ENCODE measurements around the gene NKX2-3. TPM values are rescaled to one million over a fixed set of nuclear protein-coding genes. Genes with fewer than 3 reads are reported as not detected.

Gene NKX2-3
- total RNA-seq, 1 donor from 2014 or later = not detected

DNA sequence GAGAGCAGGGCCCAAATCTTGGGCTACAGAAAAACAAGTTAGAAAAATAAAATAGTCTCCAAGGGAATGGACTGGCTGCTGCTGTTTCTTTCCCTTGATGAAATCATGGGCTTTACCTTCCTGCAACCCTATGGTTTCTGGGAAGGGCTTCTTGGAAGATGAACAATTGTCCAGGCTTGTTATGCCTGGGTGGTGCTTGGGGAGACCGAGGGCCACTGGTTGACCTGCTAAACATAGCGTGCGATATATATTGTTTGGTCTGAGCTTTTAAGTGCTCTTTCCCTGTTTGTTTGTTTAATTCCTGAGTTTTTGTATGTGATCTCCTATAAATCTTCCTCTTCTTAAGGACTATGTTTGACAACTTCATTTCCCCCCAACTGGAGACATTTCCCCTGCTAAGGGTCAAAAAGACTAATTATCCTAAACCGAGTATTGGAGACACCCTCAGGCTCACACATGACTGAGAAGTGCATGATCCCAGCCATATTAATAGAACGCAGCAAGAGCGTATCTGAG lies 49.6 kb downstream of the NKX2-3 start:
- H3K27me3 ChIP-seq (ENCODE audit: insufficient read depth, low read length) = peaks cover 15% of the 10 kb centered on the region
- no peak overlapping the region for H2AFZ ChIP-seq (ENCODE audit: low read depth, low read length)

DNA sequence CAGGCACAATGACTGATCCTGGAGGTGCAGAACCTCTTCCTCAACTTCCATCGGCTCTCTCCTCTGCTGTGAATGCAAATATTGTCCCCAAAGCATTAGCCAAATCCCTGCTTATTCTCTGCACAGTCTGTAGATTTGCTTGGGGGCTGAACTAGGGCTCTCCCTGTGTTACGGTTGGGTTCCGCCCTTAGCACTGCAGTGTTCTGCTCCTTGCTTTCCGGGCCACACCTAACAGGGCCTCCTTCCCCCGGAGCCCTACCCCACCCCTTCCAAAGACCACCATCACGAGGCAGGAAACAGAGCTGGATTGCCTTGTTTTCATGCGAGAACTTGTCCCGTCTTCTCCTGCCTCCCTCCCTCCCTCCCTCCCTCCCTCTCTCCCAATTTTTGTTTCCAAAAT lies 50.9 kb downstream of the NKX2-3 start:
- Histone ChIP-seq H3K9ac (ENCODE audit: low read length) (no peak overlapping the region), H4K20me1 (ENCODE audit: insufficient read depth, low read length) (no peaks in the 10 kb centered on the region), H2AFZ (ENCODE audit: low read depth, low read length) (no peak overlapping the region), H3K36me3 (ENCODE audit: insufficient read depth, low read length) (no peaks in the 10 kb centered on the region), H3K4me3 (ENCODE audit: insufficient read depth, low read depth, low read length) (no peak overlapping the region), H3K27me3 (ENCODE audit: insufficient read depth, low read length) (peaks cover 17% of the 10 kb centered on the region), H3K27ac (ENCODE audit: low read depth, low read length) (no peak overlapping the region), H3K4me2 (ENCODE audit: low read length) (no peak overlapping the region), H3K4me1 (ENCODE audit: insufficient read depth, low read length) (no peaks in the 10 kb centered on the region), H3K9me3 (ENCODE audit: insufficient read depth, low read depth, low read length) (no peaks in the 10 kb centered on the region), H3K79me2 (ENCODE audit: insufficient read depth, low read length) (no peaks in the 10 kb centered on the region)
- no peaks in the 10 kb centered on the region for H3K9me3 Mint-ChIP-seq (ENCODE audit: unreplicated experiment)
- no peaks in the 10 kb centered on the region for H3K36me3 Mint-ChIP-seq (ENCODE audit: low read depth, unreplicated experiment)
- no peak overlapping the region for H3K27ac Mint-ChIP-seq (ENCODE audit: unreplicated experiment)
- no peaks in the 10 kb centered on the region for H3K4me1 Mint-ChIP-seq (ENCODE audit: low read depth, unreplicated experiment)
- no peak for FAIRE-seq
- no peak for DNase-seq (ENCODE audit: low read depth)
- TF ChIP-seq, protein P1, sequence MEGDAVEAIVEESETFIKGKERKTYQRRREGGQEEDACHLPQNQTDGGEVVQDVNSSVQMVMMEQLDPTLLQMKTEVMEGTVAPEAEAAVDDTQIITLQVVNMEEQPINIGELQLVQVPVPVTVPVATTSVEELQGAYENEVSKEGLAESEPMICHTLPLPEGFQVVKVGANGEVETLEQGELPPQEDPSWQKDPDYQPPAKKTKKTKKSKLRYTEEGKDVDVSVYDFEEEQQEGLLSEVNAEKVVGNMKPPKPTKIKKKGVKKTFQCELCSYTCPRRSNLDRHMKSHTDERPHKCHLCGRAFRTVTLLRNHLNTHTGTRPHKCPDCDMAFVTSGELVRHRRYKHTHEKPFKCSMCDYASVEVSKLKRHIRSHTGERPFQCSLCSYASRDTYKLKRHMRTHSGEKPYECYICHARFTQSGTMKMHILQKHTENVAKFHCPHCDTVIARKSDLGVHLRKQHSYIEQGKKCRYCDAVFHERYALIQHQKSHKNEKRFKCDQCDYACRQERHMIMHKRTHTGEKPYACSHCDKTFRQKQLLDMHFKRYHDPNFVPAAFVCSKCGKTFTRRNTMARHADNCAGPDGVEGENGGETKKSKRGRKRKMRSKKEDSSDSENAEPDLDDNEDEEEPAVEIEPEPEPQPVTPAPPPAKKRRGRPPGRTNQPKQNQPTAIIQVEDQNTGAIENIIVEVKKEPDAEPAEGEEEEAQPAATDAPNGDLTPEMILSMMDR (IDR thresholded peaks at IDR 0.05; ENCODE audit: insufficient read depth, low read depth, low read length) = no peak
- no peak for TF ChIP-seq EZH2 (IDR thresholded peaks at IDR 0.05; ENCODE audit: insufficient read depth, low read length)
- H3K4me3 Mint-ChIP-seq (ENCODE audit: unreplicated experiment) = no peak overlapping the region
- H3K27me3 Mint-ChIP-seq (ENCODE audit: low read depth, unreplicated experiment) = peaks cover 25% of the 10 kb centered on the region

More for the DNA sequence above, 49.6 kb downstream of the NKX2-3 start:
- DNase-seq (ENCODE audit: low read depth) (no peak), FAIRE-seq (no peak)
- Histone ChIP-seq H3K36me3 (ENCODE audit: insufficient read depth, low read length) (no peaks in the 10 kb centered on the region), H3K4me2 (ENCODE audit: low read length) (no peak overlapping the region), H3K4me1 (ENCODE audit: insufficient read depth, low read length) (no peaks in the 10 kb centered on the region), H3K4me3 (ENCODE audit: insufficient read depth, low read depth, low read length) (no peak overlapping the region), H3K79me2 (ENCODE audit: insufficient read depth, low read length) (no peaks in the 10 kb centered on the region), H3K9me3 (ENCODE audit: insufficient read depth, low read depth, low read length) (no peaks in the 10 kb centered on the region), H3K9ac (ENCODE audit: low read length) (no peak overlapping the region), H4K20me1 (ENCODE audit: insufficient read depth, low read length) (no peaks in the 10 kb centered on the region), H3K27ac (ENCODE audit: low read depth, low read length) (no peak overlapping the region)
- no peaks in the 10 kb centered on the region for H3K4me1 Mint-ChIP-seq (ENCODE audit: low read depth, unreplicated experiment)
- no peak overlapping the region for H3K4me3 Mint-ChIP-seq (ENCODE audit: unreplicated experiment)
- H3K27ac Mint-ChIP-seq (ENCODE audit: unreplicated experiment) = no peak overlapping the region
- H3K36me3 Mint-ChIP-seq (ENCODE audit: low read depth, unreplicated experiment) = no peaks in the 10 kb centered on the region
- peaks cover 37% of the 10 kb centered on the region for H3K27me3 Mint-ChIP-seq (ENCODE audit: low read depth, unreplicated experiment)
- TF ChIP-seq EZH2 (IDR thresholded peaks at IDR 0.05; ENCODE audit: insufficient read depth, low read length) = no peak
- TF ChIP-seq, protein P1 (IDR thresholded peaks at IDR 0.05; ENCODE audit: insufficient read depth, low read depth, low read length) = no peak
- H3K9me3 Mint-ChIP-seq (ENCODE audit: unreplicated experiment) = no peaks in the 10 kb centered on the region

Other genes starting within 250 kb of the NKX2-3 start
- gene CNNM1, start 203.6 kb upstream of the NKX2-3 start, total RNA-seq = 2.0 and 2.5 TPM in 2 replicates
- 46.8 and 47.4 TPM in 2 replicates for gene GOT1, start 102.3 kb upstream of the NKX2-3 start, total RNA-seq
- gene SLC25A28, start 87.5 kb downstream of the NKX2-3 start, total RNA-seq = 38.0 and 40.7 TPM in 2 replicates
- gene ENTPD7, start 126.6 kb downstream of the NKX2-3 start, total RNA-seq = 21.6 and 22.8 TPM in 2 replicates
- 30.2 and 33.4 TPM in 2 replicates for gene COX15, start 199.2 kb downstream of the NKX2-3 start, total RNA-seq
- gene CUTC, start 199.3 kb downstream of the NKX2-3 start, total RNA-seq = 10.3 and 11.6 TPM in 2 replicates
- 0.31 and 0.59 TPM in 2 replicates for gene ABCC2, start 249.7 kb downstream of the NKX2-3 start, total RNA-seq

Measured in astrocyte (in vitro differentiated cells and primary cell).